ENCODE measurements around the gene CCP110. TPM values are rescaled to one million over a fixed set of nuclear protein-coding genes. Genes with fewer than 3 reads are reported as not detected.

Gene CCP110
- total RNA-seq, 1 donor from 2014 or later, result 3.9 TPM

GRCh38 chr16:19488213-19488640 lies 35.5 kb upstream of the CCP110 start:
- Histone ChIP-seq H3K4me3 (ENCODE audit: low read depth, low read length) (no peak overlapping the region), H3K27me3 (ENCODE audit: control insufficient read depth, insufficient read depth, low read length) (no peaks in the 10 kb centered on the region), H3K36me3 (ENCODE audit: control insufficient read depth, insufficient read depth, low read length) (no peaks in the 10 kb centered on the region)
- FAIRE-seq, result no peak
- DNase-seq (ENCODE audit: low read depth), result no peak
- TF ChIP-seq, protein P1, sequence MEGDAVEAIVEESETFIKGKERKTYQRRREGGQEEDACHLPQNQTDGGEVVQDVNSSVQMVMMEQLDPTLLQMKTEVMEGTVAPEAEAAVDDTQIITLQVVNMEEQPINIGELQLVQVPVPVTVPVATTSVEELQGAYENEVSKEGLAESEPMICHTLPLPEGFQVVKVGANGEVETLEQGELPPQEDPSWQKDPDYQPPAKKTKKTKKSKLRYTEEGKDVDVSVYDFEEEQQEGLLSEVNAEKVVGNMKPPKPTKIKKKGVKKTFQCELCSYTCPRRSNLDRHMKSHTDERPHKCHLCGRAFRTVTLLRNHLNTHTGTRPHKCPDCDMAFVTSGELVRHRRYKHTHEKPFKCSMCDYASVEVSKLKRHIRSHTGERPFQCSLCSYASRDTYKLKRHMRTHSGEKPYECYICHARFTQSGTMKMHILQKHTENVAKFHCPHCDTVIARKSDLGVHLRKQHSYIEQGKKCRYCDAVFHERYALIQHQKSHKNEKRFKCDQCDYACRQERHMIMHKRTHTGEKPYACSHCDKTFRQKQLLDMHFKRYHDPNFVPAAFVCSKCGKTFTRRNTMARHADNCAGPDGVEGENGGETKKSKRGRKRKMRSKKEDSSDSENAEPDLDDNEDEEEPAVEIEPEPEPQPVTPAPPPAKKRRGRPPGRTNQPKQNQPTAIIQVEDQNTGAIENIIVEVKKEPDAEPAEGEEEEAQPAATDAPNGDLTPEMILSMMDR (IDR thresholded peaks at IDR 0.05; ENCODE audit: insufficient read depth, low read length, severe bottlenecking), result no peak

- H3K36me3 ChIP-seq (ENCODE audit: control insufficient read depth, insufficient read depth, low read length), result no peaks in the 10 kb centered on the region
- H3K27me3 ChIP-seq (ENCODE audit: control insufficient read depth, insufficient read depth, low read length), result no peaks in the 10 kb centered on the region
- no peak overlapping the region for H3K4me3 ChIP-seq (ENCODE audit: low read depth, low read length)
- TF ChIP-seq, protein P1 (IDR thresholded peaks at IDR 0.05; ENCODE audit: insufficient read depth, low read length, severe bottlenecking), result no peak
- FAIRE-seq, result no peak
- DNase-seq (ENCODE audit: low read depth), result no peak
These were observed 33.1 kb upstream of the CCP110 start for GRCh38 chr16:19490619-19491018.

- TF ChIP-seq, protein P1 (IDR thresholded peaks at IDR 0.05; ENCODE audit: insufficient read depth, low read length, severe bottlenecking), result no peak
- DNase-seq (ENCODE audit: low read depth) (no peak), FAIRE-seq (no peak)
- H3K27me3 ChIP-seq (ENCODE audit: control insufficient read depth, insufficient read depth, low read length), result no peaks in the 10 kb centered on the region
- peaks cover 1% of the 10 kb centered on the region for H3K36me3 ChIP-seq (ENCODE audit: control insufficient read depth, insufficient read depth, low read length)
- no peak overlapping the region for H3K4me3 ChIP-seq (ENCODE audit: low read depth, low read length)
These were observed 26.6 kb upstream of the CCP110 start for GRCh38 chr16:19497176-19497575.

DNA sequence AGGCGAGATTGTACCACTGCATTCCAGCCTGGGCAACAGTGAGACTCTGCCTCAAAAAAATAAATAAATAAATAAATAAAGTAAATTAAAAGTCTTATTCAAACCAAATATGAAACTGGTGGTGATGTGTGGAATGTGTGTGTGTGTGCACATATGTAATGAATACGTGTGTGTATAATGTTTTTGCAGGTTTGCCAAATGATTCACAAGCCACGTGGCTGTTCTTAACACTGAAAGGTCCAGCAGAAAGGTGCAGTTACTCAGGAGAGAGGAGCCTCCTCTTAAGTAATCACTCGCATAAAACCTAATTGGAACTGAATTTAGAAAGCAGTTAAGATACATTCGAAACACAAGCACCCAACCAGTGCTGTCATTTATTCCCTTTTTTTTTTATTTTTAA lies 24.7 kb upstream of the CCP110 start:
- no peak overlapping the region for H3K4me3 ChIP-seq (ENCODE audit: low read depth, low read length)
- H3K36me3 ChIP-seq (ENCODE audit: control insufficient read depth, insufficient read depth, low read length), result peaks cover 6% of the 10 kb centered on the region
- DNase-seq (ENCODE audit: low read depth), result peak; percentile 89
- no peaks in the 10 kb centered on the region for H3K27me3 ChIP-seq (ENCODE audit: control insufficient read depth, insufficient read depth, low read length)
- FAIRE-seq, result no peak
- TF ChIP-seq, protein P1 (IDR thresholded peaks at IDR 0.05; ENCODE audit: insufficient read depth, low read length, severe bottlenecking), result no peak

GRCh38 chr16:19499481-19499880 lies 24.3 kb upstream of the CCP110 start:
- DNase-seq (ENCODE audit: low read depth), result peak; percentile 88

More at GRCh38 chr16:19499481-19499880, 24.3 kb upstream of the CCP110 start:
- FAIRE-seq, result no peak
- H3K36me3 ChIP-seq (ENCODE audit: control insufficient read depth, insufficient read depth, low read length), result peaks cover 6% of the 10 kb centered on the region
- no peak overlapping the region for H3K4me3 ChIP-seq (ENCODE audit: low read depth, low read length)
- TF ChIP-seq, protein P1 (IDR thresholded peaks at IDR 0.05; ENCODE audit: insufficient read depth, low read length, severe bottlenecking), result no peak
- H3K27me3 ChIP-seq (ENCODE audit: control insufficient read depth, insufficient read depth, low read length), result no peaks in the 10 kb centered on the region

Data from bronchial epithelial cell (primary cell).